ENCODE measurements around the gene TDRD10.

The TDRD10 gene

DNA sequence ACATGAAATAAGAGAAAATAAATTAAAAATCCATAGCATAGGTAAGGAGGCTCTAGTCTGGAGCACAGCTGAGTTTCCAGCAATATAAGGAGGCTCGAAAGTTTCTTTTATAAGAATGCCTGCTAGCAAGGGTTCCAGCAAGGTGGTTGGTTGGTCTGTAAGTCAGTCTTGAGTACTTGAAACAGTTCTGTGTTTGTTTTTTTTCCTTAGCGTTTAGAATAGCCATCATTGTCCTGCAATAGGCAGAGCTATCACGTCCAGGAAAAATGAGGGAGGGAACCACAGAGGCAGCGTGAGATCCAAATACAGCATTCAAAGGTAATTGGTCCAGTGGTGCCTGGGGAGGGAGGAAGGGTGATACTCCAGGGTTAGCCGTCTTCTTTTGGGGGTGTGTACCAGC, 48.1 kb downstream of the TDRD10 start:
- no peak for DNase-seq (ENCODE audit: low read depth)
- TF ChIP-seq CTCF (IDR thresholded peaks at IDR 0.05; ENCODE audit: control insufficient read depth, insufficient read depth, low read depth, low read length, missing control alignments), result no peak
- no peak overlapping the region for H3K4me3 ChIP-seq (ENCODE audit: control insufficient read depth, low read depth, low read length)

- H3K4me3 ChIP-seq (ENCODE audit: control insufficient read depth, low read depth, low read length), result no peak overlapping the region
- no peak for DNase-seq (ENCODE audit: low read depth)
- no peak for TF ChIP-seq CTCF (IDR thresholded peaks at IDR 0.05; ENCODE audit: control insufficient read depth, insufficient read depth, low read depth, low read length, missing control alignments)
Measured at GRCh38 chr1:154550657-154551056, 48.6 kb downstream of the TDRD10 start.

GRCh38 chr1:154551474-154551873, 49.5 kb downstream of the TDRD10 start:
- no peak overlapping the region for H3K4me3 ChIP-seq (ENCODE audit: control insufficient read depth, low read depth, low read length)
- TF ChIP-seq CTCF (IDR thresholded peaks at IDR 0.05; ENCODE audit: control insufficient read depth, insufficient read depth, low read depth, low read length, missing control alignments), result no peak
- no peak for DNase-seq (ENCODE audit: low read depth)

DNA sequence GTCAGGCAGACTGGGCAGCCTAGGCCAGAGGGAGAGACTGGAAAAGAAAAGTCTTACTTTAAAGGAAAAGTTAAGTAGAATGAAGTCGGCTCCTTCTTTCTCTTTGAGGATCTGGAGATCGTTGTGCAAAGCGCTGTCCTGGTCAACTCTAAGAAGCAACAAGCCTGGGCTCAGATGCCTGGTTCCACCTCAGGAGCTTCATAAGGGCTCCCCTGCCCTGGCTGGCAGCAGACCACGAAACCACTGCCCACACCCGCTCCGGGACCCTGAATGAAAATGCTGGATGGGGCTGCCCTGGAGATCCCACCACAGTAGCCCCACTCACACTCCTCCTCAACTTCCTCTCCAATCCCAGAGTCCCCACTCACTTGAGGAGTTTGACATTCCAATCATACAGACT, 50.0 kb downstream of the TDRD10 start:
- no peak overlapping the region for H3K4me3 ChIP-seq (ENCODE audit: control insufficient read depth, low read depth, low read length)
- DNase-seq (ENCODE audit: low read depth), result no peak
- TF ChIP-seq CTCF (IDR thresholded peaks at IDR 0.05; ENCODE audit: control insufficient read depth, insufficient read depth, low read depth, low read length, missing control alignments), result no peak

- DNase-seq (ENCODE audit: low read depth), result no peak
- no peak for TF ChIP-seq CTCF (IDR thresholded peaks at IDR 0.05; ENCODE audit: control insufficient read depth, insufficient read depth, low read depth, low read length, missing control alignments)
- no peak overlapping the region for H3K4me3 ChIP-seq (ENCODE audit: control insufficient read depth, low read depth, low read length)
Measured at GRCh38 chr1:154553056-154554030, 51.3 kb downstream of the TDRD10 start.

DNA sequence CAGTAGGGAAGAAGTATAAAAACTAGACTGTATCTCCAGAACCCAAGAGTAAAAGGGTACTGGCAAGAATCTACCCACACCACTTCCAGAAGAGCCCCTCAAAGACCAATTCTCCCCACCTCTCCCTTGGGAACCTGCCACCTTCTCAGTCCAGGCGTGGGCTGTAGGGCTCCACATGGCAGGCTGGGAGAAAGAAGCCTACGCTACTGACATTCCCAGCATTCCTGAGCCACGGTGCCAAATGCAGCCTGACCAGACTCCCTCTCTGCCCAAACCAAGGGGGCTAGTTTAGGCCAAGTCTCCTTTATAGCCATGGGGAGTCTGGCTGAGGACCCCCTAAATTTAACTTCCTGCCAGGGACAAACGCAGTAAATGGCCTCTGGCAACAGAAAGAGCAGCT, 54.4 kb downstream of the TDRD10 start:
- no peak for DNase-seq (ENCODE audit: low read depth)
- peak overlapping the region; percentile 52 for H3K4me3 ChIP-seq (ENCODE audit: control insufficient read depth, low read depth, low read length)
- no peak for TF ChIP-seq CTCF (IDR thresholded peaks at IDR 0.05; ENCODE audit: control insufficient read depth, insufficient read depth, low read depth, low read length, missing control alignments)

All from AG09309 (cell line).